ENCODE data around the gene VDAC1. TPM values are rescaled to one million over a fixed set of nuclear protein-coding genes. Genes with fewer than 3 reads are reported as not detected.

VDAC1 gene
- total RNA-seq, 1 donor from 2014 or later, result 224 TPM

- Histone ChIP-seq H3K27me3 (no peaks in the 10 kb centered on the region), H3K79me2 (ENCODE audit: low read depth) (peaks cover 74% of the 10 kb centered on the region), H3K4me3 (no peak overlapping the region), H2AFZ (replicated peaks) (no peak overlapping the region), H3K9me3 (ENCODE audit: low read depth) (no peaks in the 10 kb centered on the region), H4K20me1 (ENCODE audit: low read depth) (peaks cover 5% of the 10 kb centered on the region), H3K4me2 (no peak overlapping the region), H3K36me3 (no peaks in the 10 kb centered on the region), H3K4me1 (peaks cover 5% of the 10 kb centered on the region), H3K27ac (no peak overlapping the region), H3F3A (ENCODE audit: low read depth) (no peaks in the 10 kb centered on the region), H3K9ac (no peak overlapping the region)
- Mint-ChIP-seq H3K36me3 (peaks cover 8% of the 10 kb centered on the region), H3K27ac (no peak overlapping the region), H3K4me1 (peaks cover 3% of the 10 kb centered on the region), H3K27me3 (ENCODE audit: insufficient read depth, low read depth) (peaks cover 2% of the 10 kb centered on the region), H3K4me3 (no peak overlapping the region), H3K9me3 (no peaks in the 10 kb centered on the region)
- DNase-seq (ENCODE audit: low spot score), result no peak
- TF ChIP-seq EZH2 (IDR thresholded peaks at IDR 0.05) (no peak), EZH2phosphoT487 (IDR thresholded peaks at IDR 0.05) (no peak)
- TF ChIP-seq, protein P1, sequence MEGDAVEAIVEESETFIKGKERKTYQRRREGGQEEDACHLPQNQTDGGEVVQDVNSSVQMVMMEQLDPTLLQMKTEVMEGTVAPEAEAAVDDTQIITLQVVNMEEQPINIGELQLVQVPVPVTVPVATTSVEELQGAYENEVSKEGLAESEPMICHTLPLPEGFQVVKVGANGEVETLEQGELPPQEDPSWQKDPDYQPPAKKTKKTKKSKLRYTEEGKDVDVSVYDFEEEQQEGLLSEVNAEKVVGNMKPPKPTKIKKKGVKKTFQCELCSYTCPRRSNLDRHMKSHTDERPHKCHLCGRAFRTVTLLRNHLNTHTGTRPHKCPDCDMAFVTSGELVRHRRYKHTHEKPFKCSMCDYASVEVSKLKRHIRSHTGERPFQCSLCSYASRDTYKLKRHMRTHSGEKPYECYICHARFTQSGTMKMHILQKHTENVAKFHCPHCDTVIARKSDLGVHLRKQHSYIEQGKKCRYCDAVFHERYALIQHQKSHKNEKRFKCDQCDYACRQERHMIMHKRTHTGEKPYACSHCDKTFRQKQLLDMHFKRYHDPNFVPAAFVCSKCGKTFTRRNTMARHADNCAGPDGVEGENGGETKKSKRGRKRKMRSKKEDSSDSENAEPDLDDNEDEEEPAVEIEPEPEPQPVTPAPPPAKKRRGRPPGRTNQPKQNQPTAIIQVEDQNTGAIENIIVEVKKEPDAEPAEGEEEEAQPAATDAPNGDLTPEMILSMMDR (IDR thresholded peaks at IDR 0.05), result no peak
These were observed 42.6 kb downstream of the VDAC1 start for GRCh38 chr5:133962131-133962530.

DNA sequence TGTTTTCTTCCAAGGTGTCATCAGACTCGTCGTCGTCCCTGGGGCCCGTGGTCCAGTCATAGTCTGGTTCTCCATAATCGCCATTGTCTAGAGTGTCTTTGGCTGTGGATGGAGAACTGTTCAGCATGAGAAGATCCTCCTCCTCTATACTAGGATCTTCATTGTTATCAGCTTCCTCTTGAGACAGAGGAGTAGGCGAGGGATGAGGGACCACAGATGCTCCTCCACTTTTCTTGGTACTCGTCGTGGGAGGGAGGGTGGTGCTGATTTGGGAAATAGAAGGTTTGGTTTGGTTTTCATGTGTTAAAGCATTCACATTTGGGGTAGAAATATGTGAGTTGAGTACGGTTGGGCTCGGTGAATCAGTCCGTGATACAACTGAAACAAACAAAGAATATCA is 45.1 kb downstream of the VDAC1 start:
- Mint-ChIP-seq H3K9me3 (no peaks in the 10 kb centered on the region), H3K36me3 (peaks cover 7% of the 10 kb centered on the region), H3K4me1 (no peaks in the 10 kb centered on the region), H3K27ac (no peak overlapping the region), H3K4me3 (no peak overlapping the region), H3K27me3 (ENCODE audit: insufficient read depth, low read depth) (peaks cover 2% of the 10 kb centered on the region)
- H3K27me3 ChIP-seq, result no peaks in the 10 kb centered on the region
- H3K4me1 ChIP-seq, result no peaks in the 10 kb centered on the region
- H3K4me3 ChIP-seq, result no peak overlapping the region
- no peak overlapping the region for H2AFZ ChIP-seq (replicated peaks)
- H3K4me2 ChIP-seq, result no peak overlapping the region
- TF ChIP-seq, protein P1 (IDR thresholded peaks at IDR 0.05), result no peak
- TF ChIP-seq EZH2 (IDR thresholded peaks at IDR 0.05), result no peak
- no peak for TF ChIP-seq EZH2phosphoT487 (IDR thresholded peaks at IDR 0.05)
- peaks cover 10% of the 10 kb centered on the region for H3K36me3 ChIP-seq
- H4K20me1 ChIP-seq (ENCODE audit: low read depth), result peaks cover 5% of the 10 kb centered on the region
- no peaks in the 10 kb centered on the region for H3F3A ChIP-seq (ENCODE audit: low read depth)
- H3K79me2 ChIP-seq (ENCODE audit: low read depth), result peaks cover 49% of the 10 kb centered on the region
- no peak for DNase-seq (ENCODE audit: low spot score)
- H3K9ac ChIP-seq, result no peak overlapping the region
- H3K27ac ChIP-seq, result no peak overlapping the region
- H3K9me3 ChIP-seq (ENCODE audit: low read depth), result no peaks in the 10 kb centered on the region

GRCh38 chr5:133957591-133957990 is 47.2 kb downstream of the VDAC1 start:
- Mint-ChIP-seq H3K9me3 (no peaks in the 10 kb centered on the region), H3K27ac (no peak overlapping the region), H3K4me3 (no peak overlapping the region), H3K4me1 (peaks cover 5% of the 10 kb centered on the region), H3K27me3 (ENCODE audit: insufficient read depth, low read depth) (peaks cover 1% of the 10 kb centered on the region), H3K36me3 (peaks cover 12% of the 10 kb centered on the region)
- no peak overlapping the region for H3K4me2 ChIP-seq
- TF ChIP-seq EZH2 (IDR thresholded peaks at IDR 0.05) (no peak), EZH2phosphoT487 (IDR thresholded peaks at IDR 0.05) (no peak)
- TF ChIP-seq, protein P1 (IDR thresholded peaks at IDR 0.05), result no peak
- peaks cover 1% of the 10 kb centered on the region for H4K20me1 ChIP-seq (ENCODE audit: low read depth)
- DNase-seq (ENCODE audit: low spot score), result no peak
- no peaks in the 10 kb centered on the region for H3K4me1 ChIP-seq
- peaks cover 10% of the 10 kb centered on the region for H3K36me3 ChIP-seq
- no peak overlapping the region for H3K4me3 ChIP-seq
- no peak overlapping the region for H3K9ac ChIP-seq
- H3K27me3 ChIP-seq, result no peaks in the 10 kb centered on the region
- no peak overlapping the region for H2AFZ ChIP-seq (replicated peaks)
- no peak overlapping the region for H3K27ac ChIP-seq
- peaks cover 29% of the 10 kb centered on the region for H3K79me2 ChIP-seq (ENCODE audit: low read depth)
- H3K9me3 ChIP-seq (ENCODE audit: low read depth), result no peaks in the 10 kb centered on the region
- H3F3A ChIP-seq (ENCODE audit: low read depth), result peaks cover 6% of the 10 kb centered on the region
